Gastrocnemius medialis (tissue), 4 donors: Measurements from ENCODE around the gene SRP68.

ENCODE experiments used
- POLR2A ChIP-seq, 2 donors: fragments of 450-650 bp; IDR thresholded peaks; one replicate each; pipeline ENCODE4 v1.6.1; 2017; ENCODE audit warnings: antibody characterized with exemption in 2 of 2, mild to moderate bottlenecking in 2 of 2, moderate library complexity in 2 of 2
- TF ChIP-seq, protein P1 (sequence below), 5 experiments: fragments of 450-650 bp in 3 of 5; fragments of 200-600 bp in 2 of 5; sonication (generic) in 2 of 5; IDR thresholded peaks in 4 of 5; conservative IDR thresholded peaks in 1 of 5; 1 replicate in 4 of 5; 2 replicates in 1 of 5; pipeline ENCODE4 v1.5.1; 2016 to 2019; ENCODE audit warnings: antibody characterized with exemption in 5 of 5, mild to moderate bottlenecking in 3 of 5, moderate library complexity in 3 of 5

DNA sequence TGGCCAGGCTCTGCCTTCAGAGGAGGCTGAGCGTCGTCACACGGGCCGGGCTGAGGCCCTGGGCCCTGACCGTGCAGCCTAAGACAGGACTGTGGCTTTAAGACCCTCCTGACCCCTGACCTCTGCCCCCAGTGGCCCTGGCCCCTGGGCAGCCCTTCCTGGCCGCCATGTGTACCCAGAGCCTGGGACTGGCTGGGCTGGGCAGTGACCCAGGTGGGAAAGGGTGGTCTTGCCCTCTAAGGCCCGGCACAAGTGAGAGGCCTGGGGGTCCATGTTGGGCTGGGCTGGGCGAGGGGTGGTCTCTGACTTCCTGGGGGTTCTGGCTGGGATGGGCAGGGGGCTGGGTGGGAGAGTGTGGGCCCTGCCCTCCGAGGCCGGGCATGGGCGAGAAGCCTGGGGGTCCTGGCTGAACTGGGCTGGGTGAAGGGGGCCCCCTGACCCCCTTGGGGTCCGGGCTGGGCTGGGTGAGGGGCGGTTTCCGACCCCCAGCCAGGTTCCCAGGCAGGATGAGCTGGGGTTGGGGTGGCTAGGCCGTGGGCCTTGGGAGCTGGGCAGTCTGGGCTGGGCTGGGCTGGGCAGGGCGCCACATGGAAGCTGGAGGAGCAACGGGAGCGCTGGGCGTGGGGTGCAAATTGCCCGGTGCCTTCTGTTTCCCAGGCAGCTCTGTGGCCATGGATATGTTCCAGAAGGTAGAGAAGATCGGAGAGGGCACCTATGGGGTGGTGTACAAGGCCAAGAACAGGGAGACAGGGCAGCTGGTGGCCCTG lies 71.4 kb downstream of the SRP68 start, which contains the start of gene CDK3:
- TF ChIP-seq, protein P1, sequence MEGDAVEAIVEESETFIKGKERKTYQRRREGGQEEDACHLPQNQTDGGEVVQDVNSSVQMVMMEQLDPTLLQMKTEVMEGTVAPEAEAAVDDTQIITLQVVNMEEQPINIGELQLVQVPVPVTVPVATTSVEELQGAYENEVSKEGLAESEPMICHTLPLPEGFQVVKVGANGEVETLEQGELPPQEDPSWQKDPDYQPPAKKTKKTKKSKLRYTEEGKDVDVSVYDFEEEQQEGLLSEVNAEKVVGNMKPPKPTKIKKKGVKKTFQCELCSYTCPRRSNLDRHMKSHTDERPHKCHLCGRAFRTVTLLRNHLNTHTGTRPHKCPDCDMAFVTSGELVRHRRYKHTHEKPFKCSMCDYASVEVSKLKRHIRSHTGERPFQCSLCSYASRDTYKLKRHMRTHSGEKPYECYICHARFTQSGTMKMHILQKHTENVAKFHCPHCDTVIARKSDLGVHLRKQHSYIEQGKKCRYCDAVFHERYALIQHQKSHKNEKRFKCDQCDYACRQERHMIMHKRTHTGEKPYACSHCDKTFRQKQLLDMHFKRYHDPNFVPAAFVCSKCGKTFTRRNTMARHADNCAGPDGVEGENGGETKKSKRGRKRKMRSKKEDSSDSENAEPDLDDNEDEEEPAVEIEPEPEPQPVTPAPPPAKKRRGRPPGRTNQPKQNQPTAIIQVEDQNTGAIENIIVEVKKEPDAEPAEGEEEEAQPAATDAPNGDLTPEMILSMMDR (IDR thresholded peaks at IDR 0.05 in 4 of 5, conservative IDR thresholded peaks at IDR 0.05 in 1 of 5) = no peak
- TF ChIP-seq POLR2A (IDR thresholded peaks at IDR 0.05) = no peak
